Neural cell (in vitro differentiated cells): Measurements from ENCODE around the gene MTG1. TPM values are rescaled to one million over a fixed set of nuclear protein-coding genes. Genes with fewer than 3 reads are reported as not detected.

ENCODE experiments used
- H2AFZ ChIP-seq: fragments of 200-600, 300-800 bp; sonication (generic), shearing (Covaris generic); 2 replicates; pipeline ENCODE4 v1.6.0; 2014; ENCODE audit warnings: low read depth, mild to moderate bottlenecking, antibody characterized with exemption, low read length, moderate library complexity
- H3F3A ChIP-seq: fragments of 200-600 bp; shearing (Covaris generic); 2 replicates; pipeline ENCODE4 v1.6.1; 2016; ENCODE audit warnings: mild to moderate bottlenecking, moderate library complexity, mixed read lengths, antibody characterized with exemption, low read length; ENCODE audit not compliant: insufficient read depth, poor library complexity, severe bottlenecking
- H3K27ac ChIP-seq: fragments of 200-600, 300-800 bp; sonication (generic), shearing (Covaris generic); 2 replicates; pipeline ENCODE4 v1.5.1; 2014; ENCODE audit warnings: mild to moderate bottlenecking, low read length, moderate library complexity
- H3K27me3 ChIP-seq: fragments of 300-800, 200-600 bp; sonication (generic), shearing (Covaris generic); 2 replicates; pipeline ENCODE4 v1.6.0; 2014; ENCODE audit warnings: mild to moderate bottlenecking, low read depth, low read length, moderate library complexity; ENCODE audit not compliant: insufficient read depth
- H3K36me3 ChIP-seq: fragments of 300-800, 200-600 bp; sonication (generic), shearing (Covaris generic); 2 replicates; pipeline ENCODE4 v1.5.1; 2014; ENCODE audit warnings: mild to moderate bottlenecking, antibody characterized with exemption, low read length, moderate library complexity; ENCODE audit not compliant: insufficient read depth
- H3K4me2 ChIP-seq: fragments of 300-800, 200-600 bp; sonication (generic), shearing (Covaris generic); 2 replicates; pipeline ENCODE4 v1.6.0; 2014; ENCODE audit warnings: mild to moderate bottlenecking, low read length
- H3K4me3 ChIP-seq: fragments of 300-800, 200-600 bp; sonication (generic), shearing (Covaris generic); 2 replicates; pipeline ENCODE4 v1.5.1; 2014; ENCODE audit warnings: mild to moderate bottlenecking, low read length, moderate library complexity
- H3K79me2 ChIP-seq: fragments of 200-600 bp; shearing (Covaris generic); replicated peaks from 2 replicates; pipeline ENCODE4 v1.6.0; 2014; ENCODE audit warnings: mild to moderate bottlenecking, low read length, moderate library complexity; ENCODE audit not compliant: insufficient read depth
- H3K9ac ChIP-seq: fragments of 300-800, 200-600 bp; sonication (generic), shearing (Covaris generic); 2 replicates; pipeline ENCODE4 v1.6.1; 2016; ENCODE audit warnings: mild to moderate bottlenecking, low read length, mixed read lengths
- H3K9me2 ChIP-seq: fragments of 200-600 bp; shearing (Covaris generic); 2 replicates; pipeline ENCODE4 v1.6.1; 2016; ENCODE audit warnings: mild to moderate bottlenecking, low read length, mixed read lengths; ENCODE audit not compliant: insufficient read depth
- H3K9me3 ChIP-seq: fragments of 200-600, 300-800 bp; sonication (generic), shearing (Covaris generic); 2 replicates; pipeline ENCODE4 v1.6.1; 2016; ENCODE audit warnings: mild to moderate bottlenecking, mixed run types, low read length, moderate library complexity, mixed read lengths
- H4K20me1 ChIP-seq: fragments of 200-600 bp; shearing (Covaris generic); 2 replicates; pipeline ENCODE4 v1.6.1; 2016; ENCODE audit warnings: mild to moderate bottlenecking, mixed run types; ENCODE audit not compliant: insufficient read depth
- EP300 ChIP-seq: fragments of 450-650 bp; conservative IDR thresholded peaks from 2 replicates; pipeline ENCODE4 v1.6.1; 2014; ENCODE audit warnings: antibody characterized with exemption, mild to moderate bottlenecking, moderate library complexity; ENCODE audit not compliant: poor library complexity, severe bottlenecking
- EZH2 ChIP-seq: fragments of 200-600, 300-800 bp; shearing (Covaris generic), sonication (generic); IDR thresholded peaks from 2 replicates; pipeline ENCODE4 v1.6.1; 2014; ENCODE audit warnings: antibody characterized with exemption, low read length, borderline replicate concordance, mild to moderate bottlenecking; ENCODE audit not compliant: insufficient read depth, poor library complexity, severe bottlenecking
- MXI1 ChIP-seq: fragments of 450-650 bp; conservative IDR thresholded peaks from 2 replicates; pipeline ENCODE4 v1.6.1; 2014; ENCODE audit warnings: antibody characterized with exemption, mild to moderate bottlenecking; ENCODE audit not compliant: poor library complexity, severe bottlenecking
- POLR2AphosphoS5 ChIP-seq: IDR thresholded peaks from 2 replicates; pipeline ENCODE4 v1.6.1; 2012
- RAD21 ChIP-seq: fragments of 450-650 bp; conservative IDR thresholded peaks from 2 replicates; pipeline ENCODE4 v1.6.1; 2014; ENCODE audit warnings: antibody characterized with exemption, mild to moderate bottlenecking, moderate library complexity
- SMC3 ChIP-seq: fragments of 450-650 bp; conservative IDR thresholded peaks from 2 replicates; pipeline ENCODE4 v1.6.1; 2014; ENCODE audit warnings: antibody characterized with exemption, mild to moderate bottlenecking, moderate library complexity; ENCODE audit not compliant: poor library complexity
- TAF1 ChIP-seq: IDR thresholded peaks from 2 replicates; pipeline ENCODE4 v1.6.1; 2012; ENCODE audit warnings: low read depth
- polyA plus RNA-seq: library from polyadenylated mRNA; depleted of rRNA; stranded (reverse); fragments of >200 nt; gene quantifications from 2 replicates; pipeline ENCODE4 v1.2.3, GENCODE V29; 2014
- TF ChIP-seq, protein P1 (sequence below): IDR thresholded peaks from 2 replicates; pipeline ENCODE4 v1.6.1; 2012; ENCODE audit warnings: borderline replicate concordance
- TF ChIP-seq, protein P2 (sequence below): fragments of 450-650 bp; IDR thresholded peaks from 2 replicates; pipeline ENCODE4 v1.5.1; 2014; ENCODE audit warnings: antibody characterized with exemption, mild to moderate bottlenecking, moderate library complexity; ENCODE audit not compliant: poor library complexity, severe bottlenecking

The MTG1 gene
- polyA plus RNA-seq, 1 donor from 2014 or later, result 52.3 TPM

DNA sequence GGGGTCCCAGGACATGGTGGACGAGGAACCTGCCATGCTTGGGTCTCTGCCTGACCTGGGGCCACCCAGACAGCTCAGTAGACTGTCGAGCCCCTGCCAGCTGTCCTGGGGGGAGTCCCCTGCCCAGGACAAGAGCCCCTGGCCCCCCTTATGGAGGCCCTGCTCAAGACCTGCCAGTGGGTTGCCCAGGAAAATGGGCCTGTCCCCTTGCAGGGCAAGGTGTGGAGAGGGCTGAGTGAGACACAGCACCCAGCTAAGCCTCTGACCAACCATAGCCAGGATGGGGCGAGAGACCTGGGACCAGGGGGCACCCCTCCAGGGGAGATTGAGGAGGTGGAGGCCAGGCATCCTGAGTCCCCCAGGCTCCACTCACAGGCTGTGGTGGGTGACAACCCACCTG, 38.0 kb upstream of the MTG1 start:
- H3K79me2 ChIP-seq, result no peaks in the 10 kb centered on the region
- no peak overlapping the region for H3K4me3 ChIP-seq
- H3K27ac ChIP-seq, result no peak overlapping the region
- H3K4me2 ChIP-seq, result no peak overlapping the region
- TF ChIP-seq, protein P1, sequence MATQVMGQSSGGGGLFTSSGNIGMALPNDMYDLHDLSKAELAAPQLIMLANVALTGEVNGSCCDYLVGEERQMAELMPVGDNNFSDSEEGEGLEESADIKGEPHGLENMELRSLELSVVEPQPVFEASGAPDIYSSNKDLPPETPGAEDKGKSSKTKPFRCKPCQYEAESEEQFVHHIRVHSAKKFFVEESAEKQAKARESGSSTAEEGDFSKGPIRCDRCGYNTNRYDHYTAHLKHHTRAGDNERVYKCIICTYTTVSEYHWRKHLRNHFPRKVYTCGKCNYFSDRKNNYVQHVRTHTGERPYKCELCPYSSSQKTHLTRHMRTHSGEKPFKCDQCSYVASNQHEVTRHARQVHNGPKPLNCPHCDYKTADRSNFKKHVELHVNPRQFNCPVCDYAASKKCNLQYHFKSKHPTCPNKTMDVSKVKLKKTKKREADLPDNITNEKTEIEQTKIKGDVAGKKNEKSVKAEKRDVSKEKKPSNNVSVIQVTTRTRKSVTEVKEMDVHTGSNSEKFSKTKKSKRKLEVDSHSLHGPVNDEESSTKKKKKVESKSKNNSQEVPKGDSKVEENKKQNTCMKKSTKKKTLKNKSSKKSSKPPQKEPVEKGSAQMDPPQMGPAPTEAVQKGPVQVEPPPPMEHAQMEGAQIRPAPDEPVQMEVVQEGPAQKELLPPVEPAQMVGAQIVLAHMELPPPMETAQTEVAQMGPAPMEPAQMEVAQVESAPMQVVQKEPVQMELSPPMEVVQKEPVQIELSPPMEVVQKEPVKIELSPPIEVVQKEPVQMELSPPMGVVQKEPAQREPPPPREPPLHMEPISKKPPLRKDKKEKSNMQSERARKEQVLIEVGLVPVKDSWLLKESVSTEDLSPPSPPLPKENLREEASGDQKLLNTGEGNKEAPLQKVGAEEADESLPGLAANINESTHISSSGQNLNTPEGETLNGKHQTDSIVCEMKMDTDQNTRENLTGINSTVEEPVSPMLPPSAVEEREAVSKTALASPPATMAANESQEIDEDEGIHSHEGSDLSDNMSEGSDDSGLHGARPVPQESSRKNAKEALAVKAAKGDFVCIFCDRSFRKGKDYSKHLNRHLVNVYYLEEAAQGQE, result no peak
- TF ChIP-seq, protein P2, sequence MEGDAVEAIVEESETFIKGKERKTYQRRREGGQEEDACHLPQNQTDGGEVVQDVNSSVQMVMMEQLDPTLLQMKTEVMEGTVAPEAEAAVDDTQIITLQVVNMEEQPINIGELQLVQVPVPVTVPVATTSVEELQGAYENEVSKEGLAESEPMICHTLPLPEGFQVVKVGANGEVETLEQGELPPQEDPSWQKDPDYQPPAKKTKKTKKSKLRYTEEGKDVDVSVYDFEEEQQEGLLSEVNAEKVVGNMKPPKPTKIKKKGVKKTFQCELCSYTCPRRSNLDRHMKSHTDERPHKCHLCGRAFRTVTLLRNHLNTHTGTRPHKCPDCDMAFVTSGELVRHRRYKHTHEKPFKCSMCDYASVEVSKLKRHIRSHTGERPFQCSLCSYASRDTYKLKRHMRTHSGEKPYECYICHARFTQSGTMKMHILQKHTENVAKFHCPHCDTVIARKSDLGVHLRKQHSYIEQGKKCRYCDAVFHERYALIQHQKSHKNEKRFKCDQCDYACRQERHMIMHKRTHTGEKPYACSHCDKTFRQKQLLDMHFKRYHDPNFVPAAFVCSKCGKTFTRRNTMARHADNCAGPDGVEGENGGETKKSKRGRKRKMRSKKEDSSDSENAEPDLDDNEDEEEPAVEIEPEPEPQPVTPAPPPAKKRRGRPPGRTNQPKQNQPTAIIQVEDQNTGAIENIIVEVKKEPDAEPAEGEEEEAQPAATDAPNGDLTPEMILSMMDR, result no peak
- TF ChIP-seq RAD21, result no peak
- no peak for TF ChIP-seq EZH2
- TF ChIP-seq SMC3, result no peak
- no peak for TF ChIP-seq TAF1
- TF ChIP-seq MXI1, result no peak
- no peak for TF ChIP-seq EP300
- no peak for TF ChIP-seq POLR2AphosphoS5
- H3K9me2 ChIP-seq, result no peaks in the 10 kb centered on the region
- H3F3A ChIP-seq, result no peaks in the 10 kb centered on the region
- H4K20me1 ChIP-seq, result no peaks in the 10 kb centered on the region
- H2AFZ ChIP-seq, result no peak overlapping the region
- H3K9ac ChIP-seq, result no peak overlapping the region
- no peaks in the 10 kb centered on the region for H3K9me3 ChIP-seq
- H3K27me3 ChIP-seq, result no peaks in the 10 kb centered on the region
- H3K36me3 ChIP-seq, result no peaks in the 10 kb centered on the region

- Histone ChIP-seq H3K9ac (no peak overlapping the region), H3K4me3 (no peak overlapping the region)
Measured at GRCh38 chr10:133356549-133357284, 37.2 kb upstream of the MTG1 start.

More at GRCh38 chr10:133356549-133357284, 37.2 kb upstream of the MTG1 start:
- H3K79me2 ChIP-seq, result no peaks in the 10 kb centered on the region
- no peaks in the 10 kb centered on the region for H3K36me3 ChIP-seq
- no peaks in the 10 kb centered on the region for H3F3A ChIP-seq
- H3K27ac ChIP-seq, result no peak overlapping the region
- TF ChIP-seq EP300, result no peak
- no peak for TF ChIP-seq MXI1
- no peak for TF ChIP-seq POLR2AphosphoS5
- TF ChIP-seq, protein P1, result no peak
- TF ChIP-seq TAF1, result no peak
- TF ChIP-seq RAD21, result no peak
- no peak for TF ChIP-seq SMC3
- TF ChIP-seq EZH2, result no peak
- TF ChIP-seq, protein P2, result no peak
- no peaks in the 10 kb centered on the region for H3K27me3 ChIP-seq
- H3K9me2 ChIP-seq, result no peaks in the 10 kb centered on the region
- no peaks in the 10 kb centered on the region for H4K20me1 ChIP-seq
- H3K9me3 ChIP-seq, result peaks cover 2% of the 10 kb centered on the region
- no peak overlapping the region for H2AFZ ChIP-seq
- H3K4me2 ChIP-seq, result no peak overlapping the region
